Activated CD8-positive, alpha-beta memory T cell treated with anti-CD3 and anti-CD28 coated beads, Interleukin-2, amount 50 U/mL, for 1 hour (primary cell): ENCODE data around the gene CRYBG3.
A peak's percentile ranks its signal among the peaks of the same experiment; 100 is the strongest.
"Not testable (repeated sequence)": the region's sequence is repeated elsewhere in the genome, so short reads cannot be mapped to it uniquely, and the experiment has no call there.

Source experiments
- DNase-seq: peaks from one replicate; pipeline ENCODE4 v3.0.0-alpha.2; 2020; ENCODE audit errors: extremely low read depth

Gene CRYBG3

GRCh38 chr3:97821774-97822358 lies at the start of gene CRYBG3:
Gene CRYBG3 (plus strand): TSS chr3:97822011. CDS start chr3:97822207, 196 bp downstream.
- DNase-seq: peak; percentile 31

DNA sequence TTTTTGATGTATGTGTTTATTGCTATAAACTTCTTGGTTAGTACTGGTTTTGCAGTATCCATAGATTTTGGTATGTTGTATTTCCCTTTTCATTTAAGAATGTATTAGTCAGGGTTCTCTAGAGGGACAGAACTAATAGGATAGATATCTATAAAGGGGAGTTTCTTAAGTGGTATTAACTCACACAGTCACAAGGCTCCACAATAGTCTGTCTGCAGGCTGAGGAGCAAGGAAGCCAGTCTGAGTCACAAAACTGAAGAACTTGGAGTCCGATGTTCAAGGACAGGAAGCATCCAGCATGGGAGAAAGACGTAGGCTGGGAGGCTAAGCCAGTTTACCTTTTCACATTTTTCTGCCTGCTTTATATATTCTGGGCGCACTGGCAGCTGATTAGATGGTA lies 48.9 kb upstream of the CRYBG3 start:
- DNase-seq: no peak

GRCh38 chr3:97778152-97778551 lies 43.7 kb upstream of the CRYBG3 start:
- DNase-seq: no peak

DNA sequence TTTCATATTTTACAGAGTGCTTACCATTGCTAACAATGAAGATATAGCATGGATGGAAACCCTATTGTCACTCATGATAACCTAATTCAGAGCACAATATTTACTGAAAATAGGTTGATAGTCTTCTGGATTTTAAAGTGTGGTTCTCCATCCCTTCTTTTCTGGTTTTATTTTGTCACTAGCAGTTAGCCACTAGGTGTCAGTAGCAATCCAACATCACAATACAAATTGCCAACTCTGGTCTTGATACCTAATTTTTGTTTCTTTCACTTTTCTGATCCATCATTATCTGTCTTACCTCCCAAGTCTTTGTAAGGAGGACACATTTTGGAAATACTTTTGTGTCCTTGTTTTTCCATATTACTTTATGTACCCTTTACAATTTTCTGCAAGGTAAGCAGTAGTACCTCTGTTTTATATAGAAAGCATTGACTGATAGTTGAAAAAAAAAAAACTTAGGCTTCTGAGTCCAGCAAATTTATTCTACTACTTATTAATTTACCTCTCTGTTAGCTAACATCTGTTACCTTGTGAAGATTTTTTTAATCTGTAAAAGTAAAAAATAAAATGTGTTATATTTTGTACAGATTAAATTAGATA lies 28.3 kb upstream of the CRYBG3 start:
- DNase-seq: peak; percentile 9

GRCh38 chr3:97795951-97796350 lies 25.9 kb upstream of the CRYBG3 start:
- DNase-seq: no peak

DNA sequence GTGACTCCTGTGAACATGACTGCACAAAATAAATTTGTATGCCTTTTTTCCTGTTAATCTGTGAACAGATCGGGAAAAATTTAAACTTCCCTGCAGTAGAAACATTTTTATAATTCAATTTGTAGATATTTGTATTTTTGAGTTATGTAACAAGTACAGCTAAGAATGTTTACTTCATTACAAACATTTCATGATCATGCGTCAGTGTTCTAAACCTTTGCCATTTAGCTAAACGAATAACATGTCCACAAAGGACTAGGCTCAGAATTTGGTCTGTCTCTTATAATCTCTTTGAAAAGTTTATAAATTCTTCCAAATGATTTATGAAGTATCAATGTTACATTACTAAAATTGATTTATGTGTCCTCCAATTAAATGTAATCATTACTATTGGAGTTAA lies 17.3 kb upstream of the CRYBG3 start:
- DNase-seq: no peak

DNA sequence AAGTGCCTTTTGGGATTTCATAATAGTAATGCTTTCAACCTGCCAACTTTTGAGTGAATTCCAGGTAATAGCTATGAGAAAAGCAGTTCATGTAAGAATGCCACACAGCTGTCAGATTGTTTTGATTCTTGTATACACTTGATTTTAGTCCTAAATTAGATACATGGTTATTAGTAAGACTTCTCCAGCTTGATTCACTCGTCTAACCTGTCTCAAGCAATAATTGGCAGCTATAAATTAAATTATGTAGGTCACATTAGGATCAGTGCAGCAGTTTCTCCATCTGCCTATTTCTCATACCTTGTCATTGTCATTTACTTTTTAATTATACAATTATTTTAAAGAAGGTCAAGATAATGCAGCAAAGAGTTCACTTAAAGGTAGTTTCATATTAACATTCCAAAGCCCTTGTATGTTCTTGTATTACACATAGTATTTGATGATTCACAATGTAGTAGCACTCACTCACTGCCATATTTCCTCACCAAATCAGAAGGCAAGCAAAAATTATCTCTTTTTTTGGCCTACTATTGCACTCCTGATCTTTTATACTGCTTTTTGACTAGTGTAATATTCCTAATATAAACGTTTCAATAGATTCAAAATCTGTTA lies 10.9 kb upstream of the CRYBG3 start:
- no peak for DNase-seq

DNA sequence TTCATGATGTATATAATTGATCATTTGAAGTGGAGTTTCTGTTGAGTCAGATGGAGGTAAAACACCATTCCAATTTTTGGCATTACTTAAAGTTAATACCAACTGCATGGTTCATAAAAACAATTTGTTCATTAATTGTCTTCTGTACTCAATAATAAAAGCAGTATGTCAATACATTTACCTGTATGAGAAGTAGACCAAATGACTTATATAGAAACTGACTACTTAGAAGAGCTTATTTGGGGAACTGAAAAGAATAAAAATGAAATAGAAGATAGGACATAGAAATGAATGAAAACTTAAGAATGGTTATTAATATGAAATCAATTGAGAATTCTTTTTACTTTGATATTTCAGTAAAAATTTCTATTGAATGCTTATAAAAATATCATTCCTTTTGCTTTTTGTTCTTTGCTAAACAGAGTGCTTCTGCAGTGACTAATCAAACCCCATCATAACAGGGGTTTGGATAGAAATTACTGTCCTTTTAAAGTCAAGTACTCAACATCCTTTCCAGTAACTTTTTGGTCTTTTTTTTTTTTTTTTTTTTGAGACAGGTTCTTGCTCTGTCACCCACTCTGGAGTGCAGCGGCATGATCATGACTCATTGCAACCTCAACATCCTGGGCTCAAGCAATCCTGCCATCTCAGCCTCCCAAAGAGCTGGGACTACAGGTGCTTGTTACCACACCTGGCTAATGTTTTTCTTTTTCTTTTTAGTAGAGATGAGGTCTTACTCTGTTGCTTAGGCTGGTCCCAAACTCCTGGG lies 6.5 kb upstream of the CRYBG3 start:
- DNase-seq: no peak

- DNase-seq: no peak
Observed at GRCh38 chr3:97816811-97817210, 5.0 kb upstream of the CRYBG3 start.

GRCh38 chr3:97817965-97818364 lies 3.8 kb upstream of the CRYBG3 start:
- DNase-seq: no peak

DNA sequence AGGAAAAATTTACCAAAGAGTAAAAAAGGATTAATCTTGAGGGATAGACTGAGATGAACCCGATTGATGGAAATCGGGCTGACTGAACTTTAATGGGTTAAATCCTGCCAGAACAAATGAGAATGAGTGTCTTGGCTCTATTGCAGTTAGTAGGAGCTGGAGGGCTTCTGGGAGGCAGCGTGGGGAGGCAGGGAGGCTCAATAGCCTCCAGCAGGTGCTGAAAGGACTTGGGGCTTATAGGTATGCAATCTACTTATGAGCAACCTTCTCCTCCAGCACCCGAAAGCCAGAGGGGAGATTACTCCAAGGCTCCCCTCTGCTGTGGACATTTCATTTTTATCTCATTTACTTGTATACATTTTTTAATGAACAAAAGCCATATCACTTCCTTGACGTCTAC lies 1.0 kb upstream of the CRYBG3 start:
- DNase-seq: no peak

DNA sequence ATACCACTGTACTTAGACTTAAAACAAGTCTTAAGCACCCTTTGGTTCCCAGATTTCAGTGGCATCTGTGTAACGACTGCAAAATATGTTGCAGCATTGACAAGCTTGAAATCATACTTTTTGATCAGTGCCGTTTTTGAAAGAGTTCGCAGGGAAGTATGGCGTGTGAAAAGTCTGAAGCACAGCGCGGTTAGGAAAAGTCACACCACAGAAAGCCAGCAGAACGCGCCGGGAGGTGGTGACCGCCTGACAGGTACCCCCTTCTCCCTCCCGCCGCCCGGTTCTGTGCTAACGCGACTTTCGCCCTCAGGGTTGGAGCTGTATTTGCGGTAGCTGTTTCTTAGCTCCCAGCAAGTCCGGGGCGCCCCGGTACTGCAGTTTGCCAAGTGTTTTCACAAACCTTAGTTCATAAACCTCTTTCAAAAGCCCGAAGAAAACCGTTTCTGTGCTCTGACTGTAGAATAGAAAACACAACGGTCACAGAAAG lies 481 bp upstream of the CRYBG3 start:
- DNase-seq: no peak

GRCh38 chr3:97822359-97822775 lies 556 bp downstream of the CRYBG3 start:
- DNase-seq: no peak

GRCh38 chr3:97823046-97824004 lies 1.5 kb downstream of the CRYBG3 start:
- no peak for DNase-seq

DNA sequence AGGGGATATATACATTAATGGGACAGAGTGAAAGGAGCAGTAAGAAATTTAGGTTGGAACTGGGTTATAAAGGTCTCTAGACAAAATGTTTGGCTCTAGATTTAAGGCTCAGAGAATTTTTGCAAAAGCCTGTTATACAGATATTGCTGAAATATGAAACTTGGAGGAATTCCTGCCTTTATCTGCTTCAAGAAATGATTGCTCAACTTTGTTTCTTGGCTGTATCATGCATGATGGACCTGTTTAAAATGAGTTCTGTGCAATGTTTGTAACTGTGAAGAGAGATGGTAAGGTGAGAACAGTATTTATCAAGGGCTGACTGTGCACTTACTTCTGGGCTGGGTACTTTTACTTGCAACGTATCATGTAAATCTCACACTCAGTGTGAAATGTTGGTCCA lies 3.3 kb downstream of the CRYBG3 start:
- no peak for DNase-seq

DNA sequence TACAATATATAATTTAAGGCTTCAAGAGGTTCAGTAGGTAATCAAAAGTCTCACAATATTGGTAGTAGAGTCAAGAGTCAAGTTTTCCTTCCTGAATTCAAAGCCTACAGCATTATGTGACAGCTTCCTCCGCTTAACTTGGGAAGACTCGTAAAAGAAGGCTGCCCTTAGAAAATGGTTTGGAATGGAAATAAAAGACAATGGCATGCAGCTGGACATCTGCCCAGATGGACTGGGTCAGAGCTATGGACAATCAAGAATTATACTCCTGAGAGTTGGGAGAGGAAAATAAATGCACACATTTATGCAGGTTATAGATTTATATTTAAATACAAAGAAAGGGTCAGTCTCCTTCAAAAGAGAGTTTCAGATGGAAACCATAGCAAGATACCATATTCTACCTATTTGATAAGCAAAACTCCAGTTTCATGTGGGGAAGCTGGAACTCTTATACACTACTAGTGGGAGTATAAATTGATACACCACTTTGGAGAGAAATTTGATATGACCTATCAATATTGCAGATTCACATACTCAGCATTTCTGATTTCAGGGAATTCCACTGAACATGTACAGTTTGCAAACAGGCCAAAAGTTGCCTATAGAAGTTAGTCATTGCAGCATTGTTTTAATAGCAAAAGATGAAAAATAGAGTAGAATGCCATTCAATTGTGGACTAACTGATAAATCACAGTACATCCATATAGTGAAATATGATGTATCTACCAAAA lies 6.1 kb downstream of the CRYBG3 start:
- no peak for DNase-seq

DNA sequence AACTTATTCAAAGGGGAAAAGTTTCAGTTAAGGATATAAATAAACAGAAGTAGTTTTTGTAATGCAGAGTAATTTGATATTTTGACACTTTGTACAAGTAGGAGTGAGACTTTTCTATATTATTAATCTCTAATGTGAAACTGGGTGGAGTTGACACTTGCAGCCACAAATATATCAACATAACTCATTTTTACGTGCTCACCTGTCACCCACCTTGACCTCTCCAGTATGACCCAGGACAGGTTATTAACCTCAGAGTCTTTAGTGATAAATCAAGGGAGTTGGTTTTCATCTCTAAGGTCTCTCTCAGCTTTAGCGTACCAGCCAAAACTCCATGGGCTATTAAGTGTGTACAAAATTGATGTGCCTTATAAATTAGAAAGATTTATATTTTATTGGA lies 7.4 kb downstream of the CRYBG3 start:
- DNase-seq: no peak

DNA sequence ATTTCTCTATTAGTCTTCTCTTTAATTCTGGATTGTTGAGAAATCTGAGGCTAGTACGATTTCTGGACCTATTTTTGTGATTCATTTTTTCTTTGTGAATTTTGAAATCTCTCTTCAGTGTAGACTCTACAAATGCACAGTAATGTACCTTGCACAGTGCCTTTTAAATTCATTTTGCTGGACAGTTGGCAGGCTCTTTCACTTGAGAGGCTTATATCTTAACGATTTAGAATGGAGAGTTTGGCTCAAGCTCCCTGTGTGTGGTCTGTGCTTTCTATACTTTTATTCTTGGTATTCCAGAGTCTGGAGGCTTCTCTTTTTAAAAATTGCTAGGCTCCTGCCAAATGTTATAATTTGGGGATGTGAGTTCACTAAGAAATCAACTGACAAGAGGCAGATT lies 8.8 kb downstream of the CRYBG3 start:
- no peak for DNase-seq

- no peak for DNase-seq
Observed at GRCh38 chr3:97831140-97831539, 9.3 kb downstream of the CRYBG3 start.

DNA sequence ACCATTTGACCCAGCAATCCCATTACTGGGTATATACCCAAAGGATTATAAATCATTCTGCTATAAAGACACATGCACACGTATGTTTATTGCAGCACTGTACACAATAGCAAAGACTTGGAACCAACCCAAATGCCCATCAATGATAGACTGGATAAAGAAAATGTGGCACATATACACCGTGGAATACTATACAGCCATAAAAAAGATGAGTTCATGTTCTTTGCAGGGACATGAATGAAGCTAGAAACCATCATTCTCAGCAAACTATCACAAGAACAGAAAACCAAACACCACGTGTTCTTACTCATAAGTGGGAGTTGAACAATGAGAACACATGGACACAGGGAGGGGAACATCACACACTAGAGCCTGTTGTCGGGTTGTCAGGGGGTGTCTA lies 11.4 kb downstream of the CRYBG3 start:
- not testable (repeated sequence) for DNase-seq

DNA sequence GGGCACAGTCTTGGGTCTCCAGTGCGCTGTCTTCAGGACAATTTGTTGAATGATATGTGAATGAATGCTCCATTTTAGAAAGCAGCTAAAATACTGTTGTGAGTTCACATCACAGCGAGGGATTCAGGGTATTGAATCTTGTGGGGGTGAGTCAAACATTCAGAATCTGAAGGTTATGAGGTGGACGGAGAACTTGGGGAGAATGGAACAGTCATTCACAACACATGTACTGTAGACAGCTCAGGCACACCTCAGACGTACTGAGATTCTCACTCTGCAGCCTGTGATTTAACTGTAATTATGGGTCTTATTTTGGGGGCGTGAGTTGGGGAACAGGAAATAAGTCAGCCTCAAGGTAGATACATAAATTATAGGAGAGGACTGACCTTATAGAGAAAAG lies 13.9 kb downstream of the CRYBG3 start:
- DNase-seq: no peak
